GM12873 (cell line): ENCODE results near the gene SFXN4.

Source experiments
- CTCF ChIP-seq: IDR thresholded peaks from 2 replicates; pipeline ENCODE4 v1.5.1; 2012; ENCODE audit warnings: low read depth, mild to moderate bottlenecking, moderate library complexity, low read length, control low read depth; ENCODE audit not compliant: insufficient read depth; ENCODE audit errors: missing control alignments

The SFXN4 gene

GRCh38 chr10:119199231-119199992 lies 33.9 kb upstream of the SFXN4 start:
- peak; percentile 86 for TF ChIP-seq CTCF

DNA sequence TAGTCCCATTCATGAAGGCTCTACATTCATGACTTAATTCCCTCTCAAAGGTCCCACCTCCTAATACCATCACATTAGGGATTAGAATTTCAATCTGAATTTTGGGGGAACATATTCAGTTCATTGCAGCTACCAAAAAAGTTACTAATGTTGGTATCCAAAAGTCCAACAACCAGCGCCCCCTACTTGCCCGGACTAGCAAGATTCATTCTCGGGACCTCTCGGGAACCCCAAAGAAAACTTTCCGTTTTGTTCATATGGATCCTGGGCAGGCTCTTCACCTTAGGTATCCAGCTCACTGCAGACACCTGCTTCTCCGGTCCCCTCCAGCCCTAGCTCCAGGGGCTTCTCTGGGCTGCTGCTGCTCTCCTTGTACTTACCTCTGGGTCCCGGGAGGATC lies 32.9 kb upstream of the SFXN4 start:
- TF ChIP-seq CTCF, result peak; percentile 67

- no peak for TF ChIP-seq CTCF
Observed at GRCh38 chr10:119197921-119198320, 32.4 kb upstream of the SFXN4 start.

DNA sequence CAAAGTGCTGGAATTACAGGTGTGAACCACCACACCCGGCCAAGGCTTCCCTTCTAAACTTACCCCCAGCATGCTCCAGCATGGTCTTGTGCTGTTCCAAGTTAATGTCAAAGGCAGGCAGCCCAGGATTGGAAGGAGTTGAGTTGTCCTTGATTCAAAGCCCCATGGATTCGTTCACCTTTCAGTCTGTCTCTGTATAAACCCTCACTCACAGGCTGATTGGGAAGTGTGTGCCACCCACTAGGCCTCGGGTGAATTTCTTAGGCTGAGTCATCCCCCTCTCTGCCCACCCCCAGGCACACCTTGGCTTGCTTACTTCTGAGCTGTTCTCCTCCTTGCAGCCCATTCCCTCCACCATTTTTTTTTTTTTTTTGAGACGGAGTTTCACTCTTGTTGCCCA lies 26.4 kb upstream of the SFXN4 start:
- TF ChIP-seq CTCF, result no peak

DNA sequence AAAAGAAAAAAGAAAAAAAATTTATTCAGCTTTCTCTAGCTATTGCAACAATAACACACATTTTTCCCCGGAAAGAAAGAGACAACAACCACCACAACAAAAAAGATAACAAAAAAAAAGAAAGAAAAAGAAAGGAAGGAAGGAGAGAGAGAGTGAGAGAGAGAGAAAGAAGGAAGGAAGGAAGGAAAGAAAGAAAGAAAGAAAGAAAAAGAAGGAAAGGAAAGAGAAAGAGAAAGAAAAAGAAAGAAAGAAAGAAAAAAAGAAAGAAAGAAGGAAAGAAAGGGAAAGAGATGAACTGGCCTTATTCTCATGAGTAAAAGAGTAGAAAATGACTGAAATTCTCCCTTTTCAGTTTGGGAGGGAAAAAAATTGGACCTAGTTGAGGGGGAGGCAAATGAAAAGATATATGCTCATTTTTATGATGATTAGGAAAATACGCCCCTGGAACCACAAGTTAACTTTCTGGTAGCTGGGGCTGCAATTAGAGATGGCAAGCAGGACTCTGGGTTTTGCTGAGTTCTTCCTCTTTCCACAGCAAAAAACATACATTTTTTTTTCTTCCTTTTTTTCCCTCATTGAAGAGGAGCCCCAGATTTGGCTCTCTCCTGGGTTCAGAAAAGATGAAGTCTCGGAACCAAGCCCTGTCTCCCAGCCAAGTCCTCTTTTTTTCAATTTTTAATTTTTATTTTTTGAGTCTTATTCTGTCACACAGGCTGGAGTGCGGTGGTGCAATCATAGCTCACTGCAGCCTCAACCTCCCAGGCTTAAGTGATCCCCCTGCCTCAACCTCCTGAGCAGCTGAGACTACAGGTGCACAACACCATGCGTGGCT lies 25.7 kb upstream of the SFXN4 start:
- no peak for TF ChIP-seq CTCF

DNA sequence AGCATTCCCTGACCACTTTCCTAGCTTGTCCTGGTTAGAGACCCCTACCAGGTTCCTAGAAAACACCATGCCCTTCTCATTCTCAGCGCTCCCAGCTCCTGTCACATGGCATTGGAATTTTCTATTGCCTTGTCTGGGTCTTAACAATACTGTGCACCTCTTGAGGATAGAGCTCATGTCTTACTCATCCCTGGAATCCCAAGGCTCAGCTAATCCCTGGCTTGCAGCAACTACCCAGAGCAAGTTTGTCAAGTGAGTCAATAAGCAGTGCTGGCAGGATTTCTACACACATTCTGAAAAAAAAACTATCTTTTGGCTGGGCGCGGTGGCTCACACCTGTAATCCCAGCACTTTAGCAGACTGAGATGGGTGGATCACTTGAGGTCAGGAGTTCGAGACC lies 24.8 kb upstream of the SFXN4 start:
- TF ChIP-seq CTCF, result no peak

DNA sequence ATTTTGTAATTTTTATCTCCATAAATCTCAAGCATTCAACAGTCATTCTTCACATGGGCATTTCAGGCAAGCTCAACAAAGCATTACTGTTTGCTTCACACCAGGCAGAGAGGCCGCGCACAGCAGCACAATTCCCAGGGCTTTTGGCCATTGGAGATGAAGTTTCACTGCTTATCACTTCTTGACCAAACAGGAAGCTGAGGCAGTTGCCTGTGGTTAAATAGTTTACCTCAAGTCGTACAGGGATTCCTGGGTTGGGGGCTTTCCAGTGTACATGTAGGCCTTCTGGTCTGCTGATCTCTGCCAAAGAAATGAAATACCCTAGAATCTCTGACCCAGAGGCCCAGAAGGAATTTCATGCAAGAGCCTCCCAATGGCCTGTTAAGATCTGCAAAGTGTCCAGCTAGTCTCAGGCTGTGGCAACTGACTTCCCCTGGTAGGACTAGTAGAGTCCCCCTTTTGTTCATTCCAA lies 24.3 kb upstream of the SFXN4 start:
- no peak for TF ChIP-seq CTCF
